Measurements from ENCODE around the gene CFAP99.

The CFAP99 gene

GRCh38 chr4:2390784-2391421, 27.9 kb upstream of the CFAP99 start:
- no peak for DNase-seq (ENCODE audit: low read depth, low spot score)

GRCh38 chr4:2393353-2394270, 25.1 kb upstream of the CFAP99 start:
- no peak for DNase-seq (ENCODE audit: low read depth, low spot score)

GRCh38 chr4:2394528-2394927, 24.2 kb upstream of the CFAP99 start:
- no peak for DNase-seq (ENCODE audit: low read depth, low spot score)

GRCh38 chr4:2395038-2395437, 23.7 kb upstream of the CFAP99 start:
- DNase-seq (ENCODE audit: low read depth, low spot score) = no peak

- DNase-seq (ENCODE audit: low read depth, low spot score) = no peak
These were observed 23.2 kb upstream of the CFAP99 start for GRCh38 chr4:2395584-2395983.

- DNase-seq (ENCODE audit: low read depth, low spot score) = no peak
These were observed 21.9 kb upstream of the CFAP99 start for GRCh38 chr4:2396781-2397368.

GRCh38 chr4:2397596-2398379, 21.0 kb upstream of the CFAP99 start:
- DNase-seq (ENCODE audit: low read depth, low spot score) = no peak

- DNase-seq (ENCODE audit: low read depth, low spot score) = no peak
These were observed 19.5 kb upstream of the CFAP99 start for GRCh38 chr4:2399216-2399615.

GRCh38 chr4:2399631-2400190, 19.0 kb upstream of the CFAP99 start:
- no peak for DNase-seq (ENCODE audit: low read depth, low spot score)

- DNase-seq (ENCODE audit: low read depth, low spot score) = no peak
These were observed 17.7 kb upstream of the CFAP99 start for GRCh38 chr4:2400841-2401609.

GRCh38 chr4:2401610-2401983, 17.2 kb upstream of the CFAP99 start:
- no peak for DNase-seq (ENCODE audit: low read depth, low spot score)

GRCh38 chr4:2402048-2402842, 16.5 kb upstream of the CFAP99 start:
- DNase-seq (ENCODE audit: low read depth, low spot score) = no peak

- no peak for DNase-seq (ENCODE audit: low read depth, low spot score)
These were observed 15.8 kb upstream of the CFAP99 start for GRCh38 chr4:2402941-2403340.

- no peak for DNase-seq (ENCODE audit: low read depth, low spot score)
These were observed 12.3 kb upstream of the CFAP99 start for GRCh38 chr4:2406406-2406805.

GRCh38 chr4:2406920-2407319, 11.8 kb upstream of the CFAP99 start:
- no peak for DNase-seq (ENCODE audit: low read depth, low spot score)

- DNase-seq (ENCODE audit: low read depth, low spot score) = no peak
These were observed 10.8 kb upstream of the CFAP99 start for GRCh38 chr4:2407991-2408342.

GRCh38 chr4:2408401-2408958, 10.3 kb upstream of the CFAP99 start:
- DNase-seq (ENCODE audit: low read depth, low spot score) = no peak

GRCh38 chr4:2408976-2409375, 9.8 kb upstream of the CFAP99 start:
- no peak for DNase-seq (ENCODE audit: low read depth, low spot score)

GRCh38 chr4:2409381-2409783, 9.4 kb upstream of the CFAP99 start:
- DNase-seq (ENCODE audit: low read depth, low spot score) = no peak

Data from brain pericyte (primary cell).